MCF 10A (cell line): ENCODE results near the gene CCDC124. TPM values are rescaled to one million over a fixed set of nuclear protein-coding genes. Genes with fewer than 3 reads are reported as not detected.

ENCODE experiments used
- BruUV-seq: library from RNA; stranded (reverse); fragments of 400-500 nt; replicated peaks from 2 replicates; lab custom pipeline; 2021; lab: Mats Ljungman, UMichigan
- CTCF ChIA-PET: fragments of 300-600 bp; sonication (Branson Sonifier 250); formaldehyde crosslinking; extraction: SDS; loops from one replicate; lab custom pipeline; 2021; ENCODE audit warnings: antibody characterized with exemption, inconsistent platforms; lab: Yijun Ruan, JAX
- POLR2A ChIA-PET: fragments of 300-600, 350-650 bp; sonication (Branson Sonifier 250); formaldehyde crosslinking; extraction: SDS; loops from one replicate; lab custom pipeline; 2020; ENCODE audit warnings: antibody characterized with exemption, inconsistent platforms; lab: Yijun Ruan, JAX
- DNase-seq: peaks from one replicate; pipeline ENCODE4 v3.0.0-alpha.2; 2018; ENCODE audit not compliant: unreplicated experiment
- H3K27ac Mint-ChIP-seq: one replicate; pipeline ENCODE4 v1.8.0; 2022; ENCODE audit warnings: mild to moderate bottlenecking, low read depth, mixed read lengths; ENCODE audit not compliant: unreplicated experiment
- H3K27me3 Mint-ChIP-seq: one replicate; pipeline ENCODE4 v1.8.0; 2022; ENCODE audit warnings: mixed read lengths; ENCODE audit not compliant: insufficient read depth, unreplicated experiment
- H3K36me3 Mint-ChIP-seq: one replicate; pipeline ENCODE4 v1.8.0; 2022; ENCODE audit warnings: mild to moderate bottlenecking, moderate library complexity, mixed read lengths; ENCODE audit not compliant: insufficient read depth, unreplicated experiment
- H3K4me1 Mint-ChIP-seq: one replicate; pipeline ENCODE4 v1.8.0; 2022; ENCODE audit warnings: mixed read lengths; ENCODE audit not compliant: insufficient read depth, unreplicated experiment
- H3K4me3 Mint-ChIP-seq: one replicate; pipeline ENCODE4 v1.8.0; 2022; ENCODE audit warnings: mild to moderate bottlenecking, moderate library complexity, mixed read lengths; ENCODE audit not compliant: unreplicated experiment
- H3K9me3 Mint-ChIP-seq: one replicate; pipeline ENCODE4 v1.8.0; 2022; ENCODE audit warnings: mixed read lengths; ENCODE audit not compliant: unreplicated experiment
- CTCF ChIP-seq: fragments of 200-600 bp; IDR thresholded peaks from one replicate; pipeline ENCODE4 v1.8.0; 2022; ENCODE audit warnings: antibody characterized with exemption, mild to moderate bottlenecking; ENCODE audit not compliant: unreplicated experiment
- intact Hi-C: fragments of 100-400 bp; cut with micrococcal nuclease; formaldehyde crosslinking; loops from 2 replicates; pipeline ENCODE4 v1.14.1; 2022
- total RNA-seq: library from RNA; stranded (reverse); gene quantifications from 2 replicates; pipeline ENCODE4 v1.2.3, GENCODE V29; 2022

The CCDC124 gene
- total RNA-seq, 1 experiment from 2014 or later = 122 TPM

GRCh38 chr19:17989425-17990094 is 56.7 kb downstream of the CCDC124 start:
- Mint-ChIP-seq H3K4me3 (no peak overlapping the region), H3K4me1 (no peaks in the 10 kb centered on the region), H3K27ac (no peak overlapping the region), H3K9me3 (no peaks in the 10 kb centered on the region), H3K36me3 (no peaks in the 10 kb centered on the region), H3K27me3 (no peaks in the 10 kb centered on the region)
- ChIA-PET CTCF (interaction anchor here (0.8 to 2.2 kb wide), 3 partner anchors 33 to 51 kb away, joined by 3 to 16 read pairs (median 4); no protein-coding TSS in a partner anchor), POLR2A (interaction anchor here (0.7 kb wide), 1 partner anchor 12 kb away, joined by 3 read pairs; no protein-coding TSS in a partner anchor)
- BruUV-seq = no TSS peak
- DNase-seq = no peak
- intact Hi-C loops = no loop called here
- TF ChIP-seq CTCF = no peak

DNA sequence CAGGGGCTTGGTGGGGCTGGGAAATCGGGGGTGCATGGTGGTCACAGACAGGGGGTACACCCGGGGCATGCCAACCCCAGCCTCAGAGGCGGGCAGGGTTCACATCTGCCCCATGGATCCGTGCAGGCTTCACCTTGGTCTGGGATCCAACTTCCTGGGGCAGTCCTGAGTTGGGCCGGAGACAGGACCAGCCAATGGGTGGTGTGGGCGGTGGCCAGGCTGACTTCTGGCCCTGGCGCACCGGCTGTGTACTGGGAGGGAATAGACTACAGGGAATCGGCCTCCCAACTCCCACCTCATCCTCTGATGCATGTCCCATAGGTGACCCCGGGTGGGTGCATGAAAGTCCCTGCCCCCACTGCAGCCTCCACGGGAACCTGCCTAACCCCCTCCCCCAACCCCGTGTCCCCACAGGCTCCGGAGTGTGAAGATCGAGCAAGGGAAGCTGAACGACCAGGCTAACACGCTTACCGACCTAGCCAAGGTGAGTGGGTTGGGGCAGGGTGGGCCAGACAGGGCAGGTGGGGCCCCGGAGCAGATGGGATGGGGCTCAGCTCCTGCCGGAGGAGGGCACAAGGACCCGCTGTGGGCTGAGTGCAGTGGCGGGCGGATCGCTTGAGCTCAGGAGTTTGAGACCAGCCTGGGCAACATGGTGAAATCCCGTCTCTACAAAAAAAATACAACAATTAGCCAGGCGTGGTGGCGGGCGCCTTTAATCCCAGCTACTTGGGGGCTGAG is 60.4 kb downstream of the CCDC124 start:
- H3K4me3 Mint-ChIP-seq = no peak overlapping the region
- CTCF ChIA-PET = interaction anchor here (3.9 to 10.1 kb wide), 3 partner anchors 48 to 122 kb away, joined by 18 to 224 read pairs (median 67); partner anchors contain the start of gene SLC5A5
- H3K4me1 Mint-ChIP-seq = no peaks in the 10 kb centered on the region
- intact Hi-C loops = no loop called here
- no peaks in the 10 kb centered on the region for H3K36me3 Mint-ChIP-seq
- H3K27me3 Mint-ChIP-seq = no peaks in the 10 kb centered on the region
- no peak for DNase-seq
- no TSS peak for BruUV-seq
- POLR2A ChIA-PET = interaction anchor here (0.8 to 4.2 kb wide), 2 partner anchors 37 to 54 kb away, joined by 3 to 38 read pairs; no protein-coding TSS in a partner anchor
- TF ChIP-seq CTCF = no peak
- no peak overlapping the region for H3K27ac Mint-ChIP-seq
- no peaks in the 10 kb centered on the region for H3K9me3 Mint-ChIP-seq

Other genes starting within 250 kb of the CCDC124 start
- 0.15 and 0.21 TPM in 2 replicates for gene UNC13A, start 244.7 kb upstream of the CCDC124 start, total RNA-seq
- gene MAP1S, start 213.5 kb upstream of the CCDC124 start, total RNA-seq = 47.1 and 58.3 TPM in 2 replicates
- gene FCHO1, start 181.5 kb upstream of the CCDC124 start, total RNA-seq = 0.10 and 0.23 TPM in 2 replicates
- gene B3GNT3, start 137.9 kb upstream of the CCDC124 start, total RNA-seq = 0.40 and 0.49 TPM in 2 replicates
- not detected in 2 replicates for gene INSL3, start 111.5 kb upstream of the CCDC124 start, total RNA-seq
- gene JAK3, start 85.0 kb upstream of the CCDC124 start, total RNA-seq = not detected in 2 replicates
- 3,250 and 3,372 TPM in 2 replicates for gene RPL18A, start 73.1 kb upstream of the CCDC124 start, total RNA-seq
- not detected in 2 replicates for gene SLC5A5, start 61.1 kb upstream of the CCDC124 start, total RNA-seq
- gene KCNN1, start 34.1 kb downstream of the CCDC124 start, total RNA-seq = not detected in 2 replicates
- gene ARRDC2, start 75.2 kb downstream of the CCDC124 start, total RNA-seq = 14.1 and 18.8 TPM in 2 replicates
- gene IL12RB1, start 153.9 kb downstream of the CCDC124 start, total RNA-seq = not detected in 2 replicates
- 4.1 and 5.9 TPM in 2 replicates for gene MAST3, start 164.8 kb downstream of the CCDC124 start, total RNA-seq
- 31.0 and 33.8 TPM in 2 replicates for gene PIK3R2, start 220.1 kb downstream of the CCDC124 start, total RNA-seq
- gene IFI30, start 240.8 kb downstream of the CCDC124 start, total RNA-seq = 4.7 and 9.1 TPM in 2 replicates